HL-60 (cell line): Measurements from ENCODE around the gene TENM4.

Experiments used
- DNase-seq, 2 experiments: peaks; one replicate each; pipeline ENCODE4 v3.0.0-alpha.2; 2010 to 2020; ENCODE audit warnings: low read depth in 1 of 2, low spot score in 1 of 2
- H3K27ac ChIP-seq: fragments of 250-450 bp; sonication (Bioruptor Pico); replicated peaks from 2 replicates; pipeline ENCODE4 v1.5.1; 2020; ENCODE audit warnings: mild to moderate bottlenecking, moderate library complexity
- H3K27me3 ChIP-seq: fragments of 250-450 bp; sonication (Bioruptor Pico); 2 replicates; pipeline ENCODE4 v1.5.1; 2021; ENCODE audit warnings: mild to moderate bottlenecking, moderate library complexity; ENCODE audit not compliant: insufficient read depth, poor library complexity, severe bottlenecking
- H3K4me3 ChIP-seq: replicated peaks from 2 replicates; pipeline ENCODE4 v1.5.1; 2011; ENCODE audit warnings: mild to moderate bottlenecking, control low read depth, low read length; ENCODE audit not compliant: insufficient read depth
- CTCF ChIP-seq: IDR thresholded peaks from one replicate; pipeline ENCODE4 v1.5.1; 2011; ENCODE audit warnings: low read length, control low read depth, inconsistent platforms; ENCODE audit not compliant: insufficient read depth
- GABPA ChIP-seq: IDR thresholded peaks from 2 replicates; pipeline ENCODE4 v1.6.1; 2012; ENCODE audit warnings: low read depth
- POLR2AphosphoS5 ChIP-seq: IDR thresholded peaks from 2 replicates; pipeline ENCODE4 v1.6.1; 2012; ENCODE audit warnings: low read depth
- REST ChIP-seq: IDR thresholded peaks from 2 replicates; pipeline ENCODE4 v1.6.1; 2012; ENCODE audit warnings: low read depth; ENCODE audit not compliant: insufficient replicate concordance
- SPI1 ChIP-seq: IDR thresholded peaks from 2 replicates; pipeline ENCODE4 v1.6.1; 2012; ENCODE audit warnings: low read depth, mild to moderate bottlenecking, borderline replicate concordance

The TENM4 gene

GRCh38 chr11:78795621-78796261 lies 645.1 kb downstream of the TENM4 start:
- no peak for DNase-seq
- Histone ChIP-seq H3K4me3 (no peak overlapping the region), H3K27me3 (no peaks in the 10 kb centered on the region), H3K27ac (no peak overlapping the region)
- TF ChIP-seq POLR2AphosphoS5 (no peak), GABPA (no peak), REST (no peak), SPI1 (peak; percentile 11; the same call in 1 of the 2 replicates), CTCF (no peak)

GRCh38 chr11:78791964-78792363 lies 648.9 kb downstream of the TENM4 start:
- TF ChIP-seq CTCF (no peak), POLR2AphosphoS5 (no peak), REST (no peak), SPI1 (no peak), GABPA (no peak)
- Histone ChIP-seq H3K4me3 (no peak overlapping the region), H3K27ac (no peak overlapping the region), H3K27me3 (no peaks in the 10 kb centered on the region)
- no peak for DNase-seq

GRCh38 chr11:78791254-78791653 lies 649.6 kb downstream of the TENM4 start:
- Histone ChIP-seq H3K4me3 (no peak overlapping the region), H3K27ac (no peak overlapping the region), H3K27me3 (no peaks in the 10 kb centered on the region)
- no peak for TF ChIP-seq SPI1
- no peak for DNase-seq

GRCh38 chr11:78790784-78791183 lies 650.0 kb downstream of the TENM4 start:
- TF ChIP-seq CTCF (no peak), SPI1 (no peak), REST (no peak), GABPA (no peak), POLR2AphosphoS5 (no peak)
- no peak overlapping the region for H3K27ac ChIP-seq
- DNase-seq = no peak
- no peak overlapping the region for H3K4me3 ChIP-seq
- no peaks in the 10 kb centered on the region for H3K27me3 ChIP-seq
